HL-60/S4 treated with phorbol 12-myristate 13-acetate at 8.2 ng/mL for 4 days and 3 days (cell line): ENCODE results near the gene TAF1C.

Source experiments
- in situ Hi-C: fragments of 300-500 bp; cut with MboI; formaldehyde crosslinking; loops from 2 replicates; pipeline ENCODE4 v1.15.0; 2022; ENCODE audit warnings: low sequenced_read_pairs

The TAF1C gene

DNA sequence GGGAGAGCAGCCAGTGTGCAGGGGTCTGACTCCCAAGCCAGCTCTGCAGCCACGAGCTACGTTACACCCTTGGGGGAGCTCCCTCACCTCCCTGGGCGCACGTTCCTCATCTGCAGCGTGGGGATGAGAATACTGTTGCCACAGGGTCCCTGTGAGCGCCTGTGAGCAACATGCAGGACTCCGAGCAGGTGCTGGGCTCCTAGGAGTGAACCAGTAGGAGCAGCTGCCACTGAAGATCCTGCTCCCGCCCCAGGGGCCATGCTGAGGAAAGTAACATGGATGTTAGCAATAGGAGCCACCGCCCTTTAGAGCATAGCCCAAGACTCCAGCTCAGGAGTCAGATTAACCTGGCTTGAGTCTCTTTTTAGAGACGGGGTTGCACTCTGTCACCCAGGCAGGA, 25.8 kb downstream of the TAF1C start:
- in situ Hi-C loops, result no loop called here

DNA sequence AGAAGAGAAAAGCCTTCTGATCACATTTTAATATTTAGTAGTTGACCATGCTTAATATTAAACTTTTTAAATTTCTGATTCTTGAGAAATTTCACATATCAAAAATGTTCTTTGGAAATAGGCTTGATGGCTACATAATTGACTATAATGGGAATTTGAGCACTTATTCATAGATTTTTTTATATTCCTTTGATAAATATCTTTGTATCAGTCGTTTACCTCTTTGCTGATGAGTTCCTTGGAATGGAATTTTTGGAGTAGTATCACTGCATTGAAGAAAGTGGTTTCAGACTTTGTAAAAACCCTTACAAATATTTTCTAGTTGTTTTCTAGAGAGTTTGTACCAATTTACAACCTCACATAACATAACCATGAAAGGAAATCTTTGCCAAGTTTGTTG, 27.1 kb downstream of the TAF1C start:
- in situ Hi-C loops, result no loop called here

DNA sequence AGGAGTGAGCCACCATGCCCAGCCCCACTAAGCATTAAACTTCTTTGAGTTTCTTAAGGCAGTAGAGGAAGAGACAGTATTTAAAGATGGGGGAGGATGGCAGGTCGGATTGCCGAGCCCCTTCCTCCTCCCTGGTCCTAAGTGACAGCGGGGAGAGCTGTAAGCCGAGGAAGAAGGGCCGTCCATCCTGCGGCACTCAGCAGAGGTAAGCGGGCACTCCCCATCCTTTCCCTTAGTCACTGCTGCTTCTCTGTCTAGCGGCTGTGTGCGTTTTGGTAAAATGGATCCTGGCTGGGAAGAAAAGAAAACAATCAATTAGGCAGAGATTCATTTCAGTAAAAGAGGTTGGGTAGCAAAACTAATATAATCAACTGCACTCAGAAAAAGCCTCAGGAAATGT, 27.9 kb downstream of the TAF1C start:
- in situ Hi-C loops, result no loop called here

DNA sequence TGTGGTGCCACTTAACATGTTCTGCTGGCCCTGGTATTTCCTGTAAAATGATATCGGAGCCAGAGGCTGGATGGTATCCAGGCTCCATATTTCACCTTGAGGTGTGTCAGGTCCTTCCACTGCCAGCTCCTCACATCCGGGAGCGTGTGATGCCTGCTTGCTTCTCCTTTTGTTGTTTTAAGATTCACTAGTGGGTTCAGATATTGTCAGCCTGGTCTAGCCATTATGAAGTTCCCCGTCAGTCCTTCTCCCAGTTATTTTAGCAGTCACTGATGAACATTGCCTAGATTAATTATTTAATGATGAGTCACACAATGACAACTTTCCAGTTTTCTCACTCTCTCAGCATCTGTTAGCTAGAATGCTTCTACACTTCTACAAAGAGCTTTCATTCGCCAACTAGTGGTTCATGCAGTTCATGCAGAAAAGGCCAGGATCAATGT, 30.5 kb downstream of the TAF1C start:
- in situ Hi-C loops, result no loop called here

DNA sequence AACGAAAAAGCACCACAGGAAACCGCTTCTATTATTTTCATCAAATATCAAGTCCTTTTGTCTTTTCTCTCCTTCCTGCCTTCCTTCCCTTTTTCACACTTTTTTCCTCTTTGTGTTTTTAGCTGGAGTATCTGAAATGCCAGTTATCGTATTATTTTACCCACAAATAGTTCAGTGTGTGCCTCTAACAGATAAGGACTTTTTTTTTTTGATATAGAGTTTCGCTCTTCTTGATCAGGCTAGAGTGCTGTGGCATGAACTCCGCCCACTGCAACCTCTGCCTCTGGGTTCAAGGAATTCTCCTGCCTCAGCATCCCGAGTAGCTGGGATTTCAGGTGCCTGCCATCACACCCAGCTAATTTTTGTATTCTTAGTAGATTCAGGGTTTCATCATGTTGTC, 31.1 kb downstream of the TAF1C start:
- in situ Hi-C loops, result no loop called here

DNA sequence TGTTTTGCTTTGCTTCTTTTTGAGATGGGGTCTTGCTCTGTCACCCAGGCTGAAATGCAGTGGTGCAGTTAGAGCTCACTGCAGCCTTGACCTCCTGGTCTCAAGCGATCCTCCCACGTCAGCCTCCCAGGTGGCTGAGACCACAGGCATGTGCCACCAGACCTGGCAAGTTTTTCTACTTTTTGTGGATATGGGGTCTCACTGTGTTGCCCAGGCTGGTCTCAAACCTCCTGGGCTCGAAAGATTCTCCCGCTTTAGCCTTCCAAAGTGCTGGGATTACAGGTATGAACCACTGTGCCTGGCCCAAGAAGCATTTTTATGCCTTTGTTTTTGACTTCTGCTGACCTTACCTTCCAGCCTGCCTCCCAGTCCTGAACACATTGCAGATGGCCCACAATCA, 31.6 kb downstream of the TAF1C start:
- in situ Hi-C loops, result no loop called here

DNA sequence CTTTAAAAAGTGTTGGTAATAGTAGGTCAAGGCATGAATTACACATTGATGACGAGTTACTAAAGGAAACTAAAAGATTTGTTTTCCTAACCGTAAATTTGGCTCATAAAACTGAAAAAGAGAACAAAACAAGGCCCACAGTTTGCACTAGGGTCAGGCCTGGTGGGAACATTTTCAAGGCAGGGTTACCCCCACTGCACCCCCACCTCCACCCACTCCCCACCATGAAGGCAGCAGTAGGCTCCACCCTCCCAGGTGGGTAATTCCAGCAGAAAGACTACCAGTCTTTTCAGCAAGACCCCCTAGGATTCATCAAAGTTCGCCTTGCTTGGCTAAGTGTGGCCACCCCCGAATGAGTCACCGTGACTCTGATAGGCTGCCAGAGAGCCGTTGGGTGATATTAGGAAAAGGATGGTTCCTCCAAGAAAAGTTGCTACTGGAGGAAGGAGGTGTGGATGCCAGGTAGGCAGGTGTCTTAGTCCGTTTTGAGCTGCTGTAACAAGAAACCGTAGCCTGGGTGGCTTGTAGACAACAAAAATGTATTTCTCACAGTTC, 33.1 kb downstream of the TAF1C start:
- in situ Hi-C loops, result no loop called here

DNA sequence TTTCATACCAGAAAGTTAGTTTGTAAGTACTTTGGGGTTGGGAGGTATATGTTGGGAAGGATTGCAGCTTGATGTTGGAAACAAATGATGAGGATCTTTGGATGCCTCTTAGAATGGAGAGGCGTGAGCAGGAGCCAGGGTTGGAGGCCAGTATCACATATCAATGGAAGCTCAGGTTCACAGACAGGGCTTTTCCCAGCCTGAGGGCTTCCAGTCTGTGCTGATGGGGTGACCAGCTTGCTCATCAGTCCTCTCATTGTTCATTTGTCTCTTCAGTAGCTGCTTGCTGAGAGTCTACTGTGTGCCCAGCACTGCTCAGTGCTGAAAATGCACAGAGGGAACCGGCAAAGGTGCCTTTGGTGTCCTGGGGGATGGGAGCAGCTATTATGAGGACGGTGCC, 35.9 kb downstream of the TAF1C start:
- in situ Hi-C loops, result no loop called here

DNA sequence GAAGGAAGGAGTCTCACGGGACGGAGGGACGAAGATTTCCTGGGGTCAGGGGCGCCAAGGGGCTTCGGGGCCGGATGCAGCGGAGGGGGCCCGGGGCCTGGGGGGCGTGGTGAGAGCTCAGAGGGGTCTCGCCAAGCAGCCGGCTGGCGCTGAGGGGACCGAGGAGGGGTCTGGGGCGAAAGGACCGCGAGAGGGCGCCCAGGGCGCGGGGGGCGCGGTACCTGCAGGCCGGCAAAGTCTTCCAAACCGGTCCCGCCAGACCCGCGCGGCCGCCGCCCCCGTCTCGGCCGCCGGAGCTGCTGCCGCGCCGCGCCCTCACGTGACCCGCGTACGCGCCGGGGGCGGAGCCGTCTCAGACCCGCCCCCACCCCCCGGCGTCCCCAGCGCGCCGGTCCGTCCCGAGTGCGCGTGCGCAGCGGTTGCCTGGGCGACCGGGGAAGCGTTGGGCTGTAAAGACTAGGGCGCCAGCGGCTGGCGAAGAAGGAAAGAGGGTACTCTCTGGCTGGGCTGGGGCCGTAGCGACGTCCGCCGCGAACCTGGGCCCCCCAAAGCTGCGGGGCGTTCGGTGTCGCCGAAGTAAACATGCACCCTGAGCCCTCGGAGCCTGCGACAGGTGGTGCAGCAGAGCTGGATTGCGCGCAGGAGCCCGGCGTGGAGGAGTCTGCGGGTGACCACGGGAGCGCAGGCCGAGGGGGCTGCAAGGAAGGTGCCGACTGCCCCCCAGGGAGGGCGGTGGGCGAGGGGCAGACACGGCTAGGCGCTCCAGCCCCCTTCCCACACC, 41.8 kb downstream of the TAF1C start, which contains the start of the genes DNAAF1 and HSDL1:
Gene DNAAF1 (plus strand): TSS at position 450 of the 781 bp plus-strand sequence. CDS start 133 bp downstream, at position 583.
Gene HSDL1 (minus strand): TSS at position 319 of the 781 bp plus-strand sequence. CDS start 13,856 bp downstream, outside the sequence.
- in situ Hi-C loops, result no loop called here

DNA sequence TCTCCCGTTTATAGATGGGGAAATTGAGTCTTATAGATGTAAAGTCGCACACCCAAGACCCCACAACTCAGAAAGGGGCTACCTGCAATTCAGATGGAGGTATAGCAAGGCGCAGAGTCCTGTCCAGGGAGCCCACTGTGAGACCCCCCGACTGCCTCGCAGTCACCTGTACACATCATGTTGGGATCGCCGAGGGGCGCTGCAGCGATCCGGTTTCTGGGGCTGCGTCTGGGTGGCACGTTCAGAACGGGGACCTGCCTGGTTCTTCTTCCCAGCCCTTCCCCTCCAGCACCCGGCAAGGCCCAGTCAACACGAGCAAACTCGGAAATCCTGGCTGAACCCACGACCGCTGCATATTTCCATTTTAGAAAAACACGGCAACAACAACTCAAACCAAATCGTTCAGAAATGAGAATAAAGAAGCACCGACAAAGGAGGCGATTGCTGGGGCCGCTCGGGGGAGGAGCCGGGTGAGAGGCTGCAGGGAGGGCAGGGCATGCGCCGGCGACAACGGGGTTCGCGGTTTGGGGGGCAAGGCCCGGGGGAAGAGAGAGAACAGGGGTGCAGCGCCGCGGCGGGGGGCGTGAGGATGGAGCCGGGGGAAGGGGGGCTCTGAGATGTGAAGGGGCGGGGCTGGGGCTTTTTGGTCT, 42.5 kb downstream of the TAF1C start:
- in situ Hi-C loops, result no loop called here

DNA sequence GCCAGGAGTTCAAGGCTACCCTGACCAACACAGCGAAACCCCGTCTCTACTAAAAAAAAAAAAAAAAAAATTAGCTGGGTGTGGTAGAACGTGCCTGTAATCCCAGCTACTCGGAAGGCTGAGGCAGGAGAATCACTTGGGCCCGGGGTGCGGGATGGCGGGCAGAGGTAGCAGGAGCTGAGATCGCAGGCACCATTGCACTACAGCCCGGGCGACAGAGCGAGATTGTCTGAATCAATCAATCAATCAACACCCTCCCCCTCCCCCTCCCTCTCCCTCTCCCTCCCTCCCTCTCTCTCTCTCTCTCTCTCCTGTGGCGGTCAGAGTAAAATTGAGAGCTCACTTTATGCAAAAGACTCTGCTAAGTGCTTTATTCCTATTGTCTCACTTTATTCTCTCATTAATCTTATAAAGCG, 43.1 kb downstream of the TAF1C start:
- in situ Hi-C loops, result no loop called here

DNA sequence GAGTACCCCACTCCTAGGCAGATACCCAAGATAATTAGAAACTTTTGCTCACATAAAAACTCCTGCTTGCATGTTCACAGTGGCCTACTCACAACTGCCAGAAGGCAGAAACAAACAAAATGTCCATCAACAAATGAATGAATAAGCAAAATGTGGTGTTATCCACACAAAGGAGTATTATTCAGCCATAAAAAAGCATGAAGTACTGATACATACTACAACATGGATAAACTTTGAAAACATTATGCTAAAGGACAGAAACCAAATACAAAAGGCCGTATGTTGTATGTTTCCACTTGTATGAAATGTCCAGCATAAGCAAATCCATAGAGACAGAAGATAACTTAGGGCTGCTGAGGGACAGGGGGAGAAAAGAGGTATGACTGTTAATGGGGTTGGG, 43.8 kb downstream of the TAF1C start:
- in situ Hi-C loops, result no loop called here

DNA sequence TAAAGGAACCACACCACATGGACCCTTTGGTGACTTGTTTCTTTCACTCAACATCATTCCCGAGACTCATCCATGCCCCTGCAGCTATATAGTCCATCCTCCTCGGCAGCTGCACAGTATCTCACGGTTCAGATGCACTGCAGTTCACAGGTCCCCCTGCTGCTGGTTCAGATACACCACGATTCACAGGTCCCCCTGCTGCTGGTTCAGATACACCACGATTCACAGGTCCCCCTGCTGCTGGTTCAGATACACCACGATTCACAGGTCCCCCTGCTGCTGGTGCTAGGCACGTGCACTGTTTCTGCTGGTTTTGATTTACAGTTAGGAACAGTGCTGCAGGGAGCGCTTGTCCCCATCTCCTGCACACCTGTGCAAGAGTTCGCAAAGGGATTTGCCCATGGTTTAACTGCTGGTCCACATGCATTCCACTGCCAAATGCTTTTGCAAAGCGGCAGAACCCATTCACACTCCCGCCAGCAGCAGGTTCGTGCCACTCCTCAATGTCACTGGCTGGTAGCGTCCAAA, 45.6 kb downstream of the TAF1C start:
- in situ Hi-C loops, result no loop called here

DNA sequence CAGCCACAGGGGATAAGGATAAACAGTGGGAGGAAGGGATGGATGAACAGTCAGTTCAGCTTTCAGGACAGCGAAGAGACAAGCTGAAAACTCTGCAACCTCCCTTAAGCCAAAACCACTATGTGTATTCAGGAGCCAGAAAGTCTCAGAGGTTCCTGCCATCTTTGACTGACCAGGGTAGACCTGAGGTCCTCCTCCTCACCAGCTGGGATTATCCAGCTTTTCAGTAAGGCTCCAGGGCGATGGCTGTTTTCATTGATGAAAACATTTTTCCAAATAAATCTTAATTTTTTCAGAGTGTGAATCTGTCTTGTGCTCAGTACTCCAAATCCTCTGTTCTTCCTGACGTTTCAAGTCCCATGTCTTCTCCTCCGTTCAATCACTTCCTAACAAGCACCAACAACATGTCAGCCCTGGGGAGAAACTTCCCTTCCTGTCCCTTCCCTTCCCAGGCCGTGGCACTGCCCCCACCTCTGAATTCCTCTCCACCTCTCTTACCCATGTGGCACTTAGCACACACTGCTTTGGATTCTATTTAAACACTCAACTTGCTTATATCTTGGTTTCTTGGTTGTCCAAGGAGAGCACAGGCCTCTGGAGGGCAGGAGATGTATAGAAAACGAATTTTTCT, 47.1 kb downstream of the TAF1C start:
- in situ Hi-C loops, result no loop called here

DNA sequence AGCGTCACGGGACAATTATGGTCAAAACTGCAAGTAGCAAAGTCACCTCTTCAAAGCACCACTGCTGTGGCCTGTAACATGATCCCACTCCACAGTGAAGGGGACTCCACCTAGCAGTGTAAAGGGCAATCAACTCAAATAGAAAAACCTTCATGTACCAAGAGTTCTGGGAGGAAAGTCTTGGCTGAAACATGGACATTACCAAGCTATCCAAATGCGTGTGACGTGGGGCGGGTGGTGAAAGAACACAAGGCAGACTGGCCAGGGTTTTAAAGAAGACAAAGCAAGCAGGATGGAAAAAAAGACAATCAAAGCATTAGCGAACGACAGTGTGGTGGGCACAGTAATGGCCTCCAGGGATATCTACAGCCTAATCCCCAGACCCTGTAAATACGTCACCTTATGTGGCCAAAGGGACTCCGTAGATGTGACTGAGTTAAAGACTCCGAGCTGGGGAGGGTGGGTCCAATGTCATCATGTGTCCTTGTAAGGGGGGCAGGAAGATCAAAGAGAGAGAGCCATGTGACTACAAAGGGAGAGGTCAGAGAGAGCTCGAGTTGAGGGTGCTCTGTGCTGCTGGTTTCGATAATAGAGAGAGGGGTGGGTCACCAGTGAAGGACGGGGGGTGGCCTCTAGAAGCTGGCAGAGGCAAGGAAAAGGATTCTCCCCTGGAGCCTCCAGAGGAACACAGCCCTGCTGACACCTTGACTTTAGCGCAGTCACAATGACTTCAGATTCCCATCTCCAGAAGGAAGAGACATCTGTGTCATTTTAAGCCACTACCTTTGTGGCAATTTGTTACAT, 47.8 kb downstream of the TAF1C start:
- in situ Hi-C loops, result no loop called here

DNA sequence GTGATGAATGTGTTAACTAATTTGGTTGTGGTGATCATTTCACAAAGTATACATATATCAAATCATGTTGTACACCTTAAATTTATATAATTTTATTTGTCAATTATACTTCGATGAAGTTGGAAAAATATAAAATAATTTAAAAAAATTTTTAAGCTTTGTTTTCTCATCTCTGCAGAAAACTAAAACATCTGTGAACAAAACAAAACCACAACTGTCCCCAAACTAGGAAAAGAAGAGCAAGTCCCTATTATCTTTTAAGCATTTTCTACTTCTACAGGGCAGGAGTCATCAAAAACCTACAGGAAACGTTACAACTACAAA, 48.4 kb downstream of the TAF1C start:
- in situ Hi-C loops, result no loop called here

DNA sequence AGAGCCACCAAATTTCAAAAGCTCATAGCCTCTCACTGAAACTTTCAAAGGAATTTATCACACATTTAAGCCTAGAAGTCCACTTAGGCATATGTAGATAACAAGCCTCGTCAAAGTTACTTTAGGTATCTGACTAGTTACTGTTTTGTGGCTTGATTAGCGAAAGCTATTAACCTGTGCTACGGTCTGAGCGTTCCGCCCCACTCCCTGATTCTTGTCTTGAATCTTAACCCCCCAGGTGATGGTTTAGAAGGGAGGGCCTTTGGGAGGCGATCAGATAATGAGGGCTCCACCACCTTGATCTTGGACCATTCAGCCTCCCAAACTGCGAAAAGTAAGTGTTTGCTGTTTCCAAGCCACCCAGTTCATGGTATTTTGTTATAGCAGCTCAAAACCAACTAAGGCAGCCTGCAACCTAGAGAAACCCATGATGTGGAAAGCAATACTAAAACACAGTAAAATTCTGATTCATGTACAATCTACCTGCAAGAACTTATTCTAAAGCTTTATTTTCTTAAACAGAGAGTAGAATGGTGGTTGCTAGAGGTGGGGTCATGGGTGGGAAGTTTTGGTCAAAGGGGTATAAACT, 49.0 kb downstream of the TAF1C start:
- in situ Hi-C loops, result no loop called here

DNA sequence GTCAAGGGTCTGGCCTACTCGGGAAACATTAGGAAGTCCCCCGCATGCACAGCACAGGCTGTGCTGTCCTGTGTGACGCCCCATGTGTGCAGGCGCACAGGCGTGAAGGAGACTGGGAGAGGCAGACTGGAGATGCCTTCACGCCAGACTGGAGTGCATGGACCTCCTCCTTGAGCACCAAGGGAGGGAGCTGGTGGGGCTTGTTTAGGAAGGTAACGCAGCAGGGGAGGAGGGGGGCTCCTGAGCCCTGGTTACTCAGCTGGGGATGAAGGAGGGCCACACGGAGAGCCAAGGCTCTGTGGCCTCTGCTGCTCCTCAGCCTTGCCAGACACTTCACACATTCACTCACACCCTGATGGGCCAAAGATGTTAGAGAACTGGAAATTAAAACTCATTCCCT, 49.6 kb downstream of the TAF1C start:
- in situ Hi-C loops, result no loop called here

DNA sequence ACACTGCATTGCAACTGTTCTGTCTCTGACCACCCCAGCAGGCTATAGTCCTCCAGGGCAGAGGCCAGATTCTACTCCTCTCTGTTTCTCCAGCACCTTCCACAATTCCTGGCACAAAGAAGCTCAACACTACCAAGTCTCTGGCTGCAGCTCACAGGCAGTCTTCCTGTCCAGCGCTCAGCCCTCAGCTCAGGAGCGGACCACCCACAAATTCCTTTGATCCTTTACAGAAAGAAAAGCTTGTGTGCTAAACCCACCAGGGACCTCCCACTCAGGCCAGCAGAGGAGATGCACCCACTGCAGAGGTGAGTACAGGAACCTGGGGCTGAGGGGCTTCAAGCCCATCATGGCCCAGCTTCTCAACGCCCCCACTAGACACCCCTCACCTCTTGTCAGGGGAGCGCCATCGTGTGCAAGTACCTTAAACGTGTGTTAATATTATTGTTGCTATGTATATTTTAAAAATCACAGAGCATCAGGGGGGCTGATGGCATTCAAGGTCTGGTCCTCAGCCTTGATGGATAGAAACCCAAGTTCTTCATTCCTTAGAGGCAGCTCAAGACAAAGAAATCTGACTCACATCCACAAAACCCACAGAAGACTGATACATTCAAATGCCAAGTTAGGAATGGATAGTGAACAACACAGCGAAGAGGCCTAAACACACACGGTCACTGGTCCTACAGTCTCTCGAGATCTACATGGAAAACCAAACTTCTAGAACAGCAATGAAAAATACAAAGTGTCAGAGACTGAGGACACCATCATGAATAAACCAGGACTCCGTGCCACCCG, 50.3 kb downstream of the TAF1C start:
- in situ Hi-C loops, result no loop called here
